GM21786 (cell line): ENCODE measurements around the gene STPG3.

Source experiments
- ATAC-seq: cut with Tn5 transposase; IDR thresholded peaks from one replicate; pipeline ENCODE4 v1.9.1; 2021; ENCODE audit not compliant: unreplicated experiment

STPG3 gene

DNA sequence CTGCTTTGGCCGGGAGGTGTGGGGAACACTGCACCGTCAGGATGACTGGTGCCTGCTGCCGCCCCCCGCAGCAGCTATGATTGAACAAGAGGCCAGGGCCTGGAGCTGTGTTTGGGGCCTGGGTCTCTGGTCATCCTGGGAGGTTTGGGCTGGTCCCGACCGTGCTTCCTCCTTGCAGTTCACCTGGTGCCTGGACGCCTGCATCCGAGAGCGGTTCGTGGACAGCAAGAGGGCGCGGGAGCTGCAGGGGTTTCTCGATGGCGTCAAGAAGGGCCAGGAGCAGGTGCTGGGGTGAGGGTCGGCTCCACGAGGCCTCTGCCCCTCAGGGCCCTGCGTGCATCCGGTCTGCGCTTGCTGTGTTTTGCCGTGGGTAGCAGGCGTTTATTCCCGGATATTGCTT, 13.0 kb downstream of the STPG3 start:
- no peak for ATAC-seq

DNA sequence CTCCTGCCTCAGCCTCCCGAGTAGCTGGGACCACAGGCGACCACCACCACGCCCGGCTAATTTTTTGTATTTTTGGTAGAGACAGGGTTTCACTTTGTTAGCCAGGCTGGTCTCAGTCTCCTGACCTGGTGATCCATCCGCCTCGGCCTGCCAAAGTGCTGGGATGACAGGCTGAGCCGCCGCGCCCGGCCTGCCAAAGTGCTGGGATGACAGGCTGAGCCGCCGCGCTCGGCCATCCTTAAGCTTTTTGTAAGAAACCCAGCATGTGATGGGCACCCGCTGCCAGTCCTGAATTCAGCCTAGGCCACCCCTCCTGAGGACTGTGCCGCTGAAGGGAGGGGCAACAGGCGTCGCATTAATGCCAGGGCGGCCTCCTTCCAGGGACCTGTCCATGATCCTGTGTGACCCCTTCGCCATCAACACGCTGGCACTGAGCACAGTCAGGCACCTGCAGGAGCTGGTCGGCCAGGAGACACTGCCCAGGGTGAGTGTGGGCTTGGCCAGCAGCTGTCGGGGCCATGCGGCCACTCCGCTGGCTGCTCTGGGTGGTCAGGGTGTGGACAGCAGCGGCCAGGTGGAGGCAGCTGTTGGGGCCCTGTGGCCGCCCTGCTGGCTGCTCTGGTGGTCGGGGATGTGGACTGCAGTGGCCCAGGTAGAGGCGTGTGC, 14.5 kb downstream of the STPG3 start:
- ATAC-seq = no peak

GRCh38 chr9:137266162-137266527, 15.1 kb downstream of the STPG3 start:
- no peak for ATAC-seq

DNA sequence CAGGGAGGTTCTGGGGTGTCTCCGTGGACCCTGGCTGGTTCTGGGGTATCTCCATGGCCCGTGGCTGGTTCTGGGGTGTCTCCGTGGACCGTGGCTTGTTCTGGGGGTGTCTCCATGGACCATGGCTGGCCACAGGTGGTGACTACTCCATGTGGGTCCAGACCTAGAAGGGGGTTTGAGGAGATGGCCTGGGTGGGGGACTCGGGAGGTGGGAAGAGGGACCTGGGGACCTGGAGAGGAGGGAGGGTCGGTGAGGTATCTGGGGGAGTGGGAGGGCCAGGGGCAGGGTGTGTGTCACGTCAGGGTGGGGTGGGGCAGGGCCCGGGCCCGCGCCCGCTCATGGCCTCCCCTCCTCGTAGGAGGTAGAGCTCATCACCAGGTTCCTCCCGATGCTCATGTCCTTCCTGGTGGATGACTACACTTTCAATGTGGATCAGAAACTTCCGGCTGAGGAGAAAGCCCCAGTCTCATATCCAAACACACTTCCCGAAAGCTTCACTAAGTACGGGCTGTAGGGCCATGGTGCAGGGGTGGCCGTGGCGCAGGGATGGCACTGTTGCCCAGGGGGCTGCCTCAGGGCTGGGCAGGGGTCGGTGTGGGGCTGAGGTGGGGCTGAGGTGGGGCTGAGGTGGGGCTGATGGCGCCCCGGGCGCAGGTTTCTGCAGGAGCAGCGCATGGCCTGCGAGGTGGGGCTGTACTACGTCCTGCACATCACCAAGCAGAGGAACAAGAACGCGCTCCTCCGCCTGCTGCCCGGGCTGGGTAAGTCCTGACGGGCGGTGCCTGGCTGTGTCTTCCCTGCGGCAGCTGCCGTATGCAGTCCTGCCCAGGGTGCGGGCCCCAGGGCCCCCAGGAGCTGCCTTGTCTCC, 15.7 kb downstream of the STPG3 start:
- no peak for ATAC-seq

- no peak for ATAC-seq
These were observed 16.9 kb downstream of the STPG3 start for GRCh38 chr9:137267933-137268355.

DNA sequence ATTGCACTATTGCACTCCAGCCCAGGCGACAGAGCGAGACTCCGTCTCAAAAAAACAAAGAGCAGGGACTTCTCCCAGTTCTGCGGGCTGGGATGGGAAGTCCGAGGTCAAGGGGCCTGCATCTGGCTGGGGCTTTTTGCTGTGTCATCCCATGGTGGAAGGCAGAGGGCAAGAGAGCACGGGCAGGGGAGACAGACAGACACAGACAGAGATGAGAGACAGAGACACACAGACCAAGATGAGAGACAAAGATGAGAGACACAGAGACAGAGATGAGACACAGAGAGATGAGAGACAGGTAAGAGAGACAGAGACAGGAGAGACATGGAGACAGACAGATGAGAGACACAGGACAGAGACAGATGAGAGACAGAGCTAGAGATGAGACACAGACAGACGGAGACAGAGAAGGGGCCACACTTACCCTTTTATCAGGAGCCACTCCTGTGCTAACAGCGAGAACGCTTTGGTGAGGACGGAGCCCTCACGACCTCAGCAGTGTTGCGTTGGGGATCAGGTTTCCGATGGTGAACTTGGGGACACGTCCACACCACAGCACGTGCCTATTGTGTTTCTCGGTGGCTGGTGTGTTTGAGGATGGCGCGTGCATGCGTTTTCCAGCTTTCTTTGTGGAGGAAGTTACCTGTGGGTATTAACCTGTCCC, 17.6 kb downstream of the STPG3 start:
- no peak for ATAC-seq

GRCh38 chr9:137269231-137269772, 18.2 kb downstream of the STPG3 start:
- no peak for ATAC-seq

DNA sequence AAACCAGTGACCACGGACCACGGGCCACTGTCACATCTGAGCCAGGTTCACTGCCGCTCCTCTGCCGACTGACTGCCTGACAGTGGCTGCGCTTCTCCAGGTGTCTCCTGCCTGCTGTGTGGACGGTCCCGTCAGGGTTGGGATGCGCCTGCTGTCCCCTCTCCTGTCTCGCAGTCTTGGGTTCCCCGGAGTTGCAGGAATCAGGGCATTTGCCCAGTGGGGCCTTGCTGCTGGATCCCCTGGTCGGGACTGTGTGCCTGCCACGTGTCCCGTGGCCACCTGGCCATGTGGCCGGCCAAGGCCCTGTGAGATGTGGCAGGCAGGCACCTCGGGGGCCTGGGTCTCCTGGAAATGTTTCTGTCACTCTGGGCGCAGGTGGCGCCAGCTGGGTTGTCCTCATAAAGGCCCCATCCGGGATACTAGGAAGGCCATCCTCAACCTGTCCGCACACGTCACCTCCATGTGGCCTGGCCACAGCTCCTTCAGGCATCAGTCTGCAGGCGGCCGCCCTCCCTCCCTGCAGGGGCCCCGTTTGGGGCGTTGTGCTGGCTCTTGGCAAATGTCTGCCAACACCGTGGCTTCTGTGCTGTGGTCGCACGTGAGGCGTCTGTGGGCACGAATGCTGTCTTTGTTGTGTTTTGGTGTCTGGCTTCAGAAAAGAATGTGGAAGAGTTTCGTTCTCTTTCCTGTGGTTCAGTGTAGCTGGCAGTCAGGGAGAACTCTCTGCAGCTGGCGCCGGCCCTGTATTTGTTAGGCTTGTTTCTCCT, 20.0 kb downstream of the STPG3 start:
- ATAC-seq = no peak

- ATAC-seq = no peak
These were observed 20.6 kb downstream of the STPG3 start for GRCh38 chr9:137271696-137272076.

- no peak for ATAC-seq
These were observed 21.4 kb downstream of the STPG3 start for GRCh38 chr9:137272241-137273094.

DNA sequence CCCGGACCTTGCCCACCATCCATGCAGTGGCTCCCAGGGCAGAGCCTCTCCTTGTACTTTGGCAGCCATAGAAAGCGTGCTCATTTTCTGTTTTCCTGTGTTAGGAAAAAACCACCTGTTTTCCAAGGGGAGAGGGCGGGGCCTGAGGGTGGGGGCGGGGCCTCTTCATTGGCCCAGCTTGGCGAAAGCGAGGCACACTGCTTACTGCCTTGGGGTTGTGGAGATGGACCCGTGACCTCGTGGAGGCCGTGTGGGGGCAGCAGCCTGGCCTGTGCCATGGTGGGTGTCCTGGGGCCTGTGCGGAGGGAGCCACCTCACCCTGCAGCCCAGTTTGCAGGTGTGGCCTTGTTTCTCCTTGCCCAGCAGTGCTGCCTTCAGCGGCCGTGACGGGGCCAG, 22.0 kb downstream of the STPG3 start:
- ATAC-seq = no peak

GRCh38 chr9:137273611-137274320, 22.7 kb downstream of the STPG3 start:
- no peak for ATAC-seq

GRCh38 chr9:137275203-137275587, 24.1 kb downstream of the STPG3 start:
- no peak for ATAC-seq

DNA sequence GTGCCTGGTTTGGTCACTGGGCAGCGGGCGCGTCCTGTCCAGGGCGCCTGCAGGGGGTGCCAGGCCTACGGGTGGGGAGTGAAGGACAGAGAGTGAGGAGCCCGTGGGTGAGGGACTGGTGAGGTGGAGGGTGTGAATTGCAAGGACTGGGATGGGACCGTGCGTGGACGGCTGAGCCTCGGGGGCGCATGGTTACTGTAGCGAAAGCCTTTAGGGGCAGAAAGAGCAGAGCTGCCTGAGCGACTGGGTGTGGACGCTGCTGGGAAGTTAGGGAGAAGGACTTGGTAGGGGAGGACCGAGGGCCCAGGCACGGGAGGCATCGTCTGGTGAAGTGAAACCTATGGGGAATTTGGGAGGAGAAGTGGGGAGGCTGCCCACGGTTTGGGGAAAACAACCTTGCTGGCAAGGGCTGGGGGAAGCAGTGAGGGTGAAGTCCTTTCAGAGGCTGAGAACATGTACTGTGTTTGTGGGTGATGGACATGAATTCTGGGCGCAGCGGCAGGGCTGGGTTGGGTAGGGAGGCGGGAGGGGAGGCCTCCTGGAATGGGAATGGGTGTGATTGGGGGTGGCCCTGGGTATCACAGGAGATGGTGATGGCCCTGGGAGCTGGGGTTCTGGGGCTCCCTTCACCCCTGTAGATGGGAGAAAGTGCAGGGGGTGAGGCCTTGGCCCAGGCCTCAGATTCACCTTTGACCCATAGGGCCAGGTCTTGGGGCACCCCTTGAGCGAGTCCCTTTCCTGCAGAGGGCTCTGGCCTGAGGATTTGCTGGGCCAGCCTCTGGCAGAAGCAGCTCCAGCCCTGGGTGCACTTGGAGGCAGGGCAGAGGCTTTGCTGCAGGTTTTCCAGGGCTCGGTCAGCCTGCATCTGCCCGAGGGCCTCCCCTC, 24.7 kb downstream of the STPG3 start:
- ATAC-seq = no peak

- no peak for ATAC-seq
These were observed 25.6 kb downstream of the STPG3 start for GRCh38 chr9:137276473-137277328.

DNA sequence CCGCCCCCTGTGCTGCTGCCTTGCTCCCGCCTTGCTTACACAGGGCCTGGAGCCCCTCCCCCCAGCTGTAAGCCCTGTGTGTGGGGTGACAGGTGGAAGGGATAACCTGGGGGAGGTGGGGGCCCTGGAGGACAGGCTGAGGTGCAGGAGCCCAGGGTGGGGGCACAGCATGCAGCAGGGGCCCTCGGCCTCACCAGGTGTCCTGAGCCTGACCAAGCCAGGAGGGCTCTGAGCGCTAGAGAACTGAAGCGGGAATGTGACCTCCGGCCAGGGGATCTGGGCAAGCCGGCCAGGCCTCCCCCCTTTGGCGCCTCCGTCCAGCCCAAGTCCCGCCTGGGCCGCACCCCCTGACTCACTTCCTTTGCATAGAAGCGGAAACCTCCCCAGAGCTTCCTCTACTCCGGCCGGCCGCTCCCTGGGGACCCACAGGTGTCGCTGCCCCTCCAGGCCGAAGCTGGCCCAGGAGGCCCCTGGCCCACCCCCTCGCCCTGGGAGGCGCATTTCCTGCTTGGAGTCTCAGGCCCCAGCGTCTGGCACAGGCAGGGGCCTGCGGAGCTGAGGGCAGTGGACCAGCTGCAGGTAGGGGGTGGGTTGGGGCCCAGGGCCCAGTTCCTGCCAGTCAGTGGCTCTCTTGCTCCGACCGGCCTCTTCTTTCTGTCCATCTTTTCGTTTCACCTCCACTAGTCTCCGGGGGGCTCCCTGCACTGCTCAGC, 26.4 kb downstream of the STPG3 start, which contains the start of gene TOR4A:
Gene TOR4A (plus strand): TSS at position 398 of the 713 bp plus-strand sequence. CDS start 964 bp downstream, outside the sequence.
- ATAC-seq = peak; percentile 74
